HCT116 (cell line): ENCODE measurements around the gene IDS. TPM values are rescaled to one million over a fixed set of nuclear protein-coding genes. Genes with fewer than 3 reads are reported as not detected.

Experiments
- ATAC-seq: fragments of 200-7000 bp; cut with Tn5 transposase; 2 replicates; pipeline ENCODE4 v1.9.1; 2020; ENCODE audit warnings: mild to moderate bottlenecking, moderate library complexity
- BruUV-seq: library from RNA; stranded (reverse); fragments of 400-500 nt; replicated peaks from 2 replicates; lab custom pipeline; 2021; lab: Mats Ljungman, UMichigan
- CTCF ChIA-PET: fragments of 300-600 bp; sonication (Branson Sonifier 250); formaldehyde crosslinking; loops from one replicate; lab custom pipeline; 2021; ENCODE audit warnings: antibody characterized with exemption; lab: Charles Lee
- POLR2A ChIA-PET: fragments of 300-600, 350-600 bp; sonication (Branson Sonifier 250); formaldehyde crosslinking; loops from one replicate; lab custom pipeline; 2021; ENCODE audit warnings: antibody characterized with exemption; lab: Charles Lee
- RAD21 ChIA-PET, 2 experiments: fragments of 300-600 bp; sonication (Branson Sonifier 250); formaldehyde crosslinking; loops; one replicate each; lab custom pipeline; 2023; ENCODE audit warnings: low total read pairs in 2 of 2; ENCODE audit not compliant: uncharacterized antibody in 2 of 2, unreplicated experiment in 2 of 2, low non-redundant PET in 1 of 2; lab: Charles Lee
- DNase-seq: peaks from one replicate; pipeline ENCODE4 v3.0.0-alpha.2; 2010; ENCODE audit warnings: low read depth, low spot score
- H2AFZ ChIP-seq: fragments of 200-600 bp; shearing (Covaris generic), sonication (generic); 2 replicates; pipeline ENCODE4 v1.6.1; 2017; ENCODE audit warnings: low read depth, mixed run types, mixed read lengths, antibody characterized with exemption, low read length; ENCODE audit not compliant: poor library complexity, severe bottlenecking
- H3K27ac ChIP-seq: 2 replicates; pipeline ENCODE4 v1.5.1; 2012; ENCODE audit warnings: low read depth, low read length
- H3K27me3 ChIP-seq: fragments of 200-600 bp; sonication (generic); 2 replicates; pipeline ENCODE4 v1.6.1; 2016; ENCODE audit warnings: mixed run types, low read length, mixed read lengths; ENCODE audit not compliant: insufficient read depth
- H3K36me3 ChIP-seq, 2 experiments: fragments of 200-500 bp in 1 of 2; fragments of 200-600 bp in 1 of 2; sonication (Bioruptor generic) in 1 of 2; sonication (generic) in 1 of 2; 2 replicates each; pipeline versions ENCODE4 v1.5.1 to v1.6.1; 2014 to 2016; ENCODE audit warnings: low read length in 2 of 2, inconsistent platforms in 1 of 2, mixed read lengths in 1 of 2, mixed run types in 1 of 2; ENCODE audit not compliant: insufficient read depth in 2 of 2, control insufficient read depth in 1 of 2
- H3K4me1 ChIP-seq, 2 experiments: fragments of 200-600 bp in 1 of 2; sonication (generic) in 1 of 2; 2 replicates each; pipeline versions ENCODE4 v1.5.1 to v1.6.1; 2012 to 2017; ENCODE audit warnings: low read length in 2 of 2, inconsistent platforms in 1 of 2, mild to moderate bottlenecking in 1 of 2, mixed read lengths in 1 of 2, mixed run types in 1 of 2, moderate library complexity in 1 of 2; ENCODE audit not compliant: insufficient read depth in 2 of 2, control insufficient read depth in 1 of 2
- H3K4me2 ChIP-seq: fragments of 200-600 bp; sonication (generic); 2 replicates; pipeline ENCODE4 v1.6.1; 2017; ENCODE audit warnings: mixed run types, low read length, mixed read lengths
- H3K4me3 ChIP-seq, 2 experiments: fragments of 200-600 bp in 1 of 2; sonication (generic) in 1 of 2; replicated peaks in 1 of 2; 2 replicates each; pipeline ENCODE4 v1.5.1; 2011 to 2016; ENCODE audit warnings: low read length in 2 of 2, control low read depth in 1 of 2, low read depth in 1 of 2, mild to moderate bottlenecking in 1 of 2, mixed read lengths in 1 of 2, mixed run types in 1 of 2
- H3K79me2 ChIP-seq: fragments of 200-600 bp; sonication (generic); 2 replicates; pipeline ENCODE4 v1.6.1; 2017; ENCODE audit warnings: mild to moderate bottlenecking, mixed run types, low read length, moderate library complexity, mixed read lengths; ENCODE audit not compliant: insufficient read depth
- H3K9ac ChIP-seq: fragments of 200-600 bp; sonication (generic); 2 replicates; pipeline ENCODE4 v1.6.1; 2016; ENCODE audit warnings: low read length, mixed read lengths
- H3K9me2 ChIP-seq: fragments of 200-600 bp; sonication (generic), shearing (Covaris generic); 2 replicates; pipeline ENCODE4 v1.6.1; 2017; ENCODE audit warnings: mixed run types, mild to moderate bottlenecking, moderate library complexity; ENCODE audit not compliant: insufficient read depth
- H3K9me3 ChIP-seq, 2 experiments: fragments of 200-500 bp in 1 of 2; fragments of 200-600 bp in 1 of 2; sonication (Bioruptor generic) in 1 of 2; sonication (generic) in 1 of 2; 2 replicates each; pipeline ENCODE4 v1.6.1; 2014 to 2017; ENCODE audit warnings: low read length in 2 of 2, mixed read lengths in 2 of 2, inconsistent platforms in 1 of 2, low read depth in 1 of 2, mild to moderate bottlenecking in 1 of 2, mixed run types in 1 of 2, moderate library complexity in 1 of 2; ENCODE audit not compliant: control insufficient read depth in 1 of 2, insufficient read depth in 1 of 2
- H4K20me1 ChIP-seq: fragments of 200-600 bp; sonication (generic), shearing (Covaris generic); 2 replicates; pipeline ENCODE4 v1.6.1; 2017; ENCODE audit warnings: mixed run types, mild to moderate bottlenecking, moderate library complexity; ENCODE audit not compliant: insufficient read depth
- CEBPB ChIP-seq: IDR thresholded peaks from 2 replicates; pipeline ENCODE4 v1.6.1; 2012; ENCODE audit warnings: low read depth
- CTCF ChIP-seq, 3 experiments: fragments of 200-600 bp in 1 of 3; sonication (generic) in 1 of 3; IDR thresholded peaks in 2 of 3; conservative IDR thresholded peaks in 1 of 3; 2 replicates each; pipeline ENCODE4 v1.5.1; 2012 to 2017; ENCODE audit warnings: low read depth in 2 of 3, low read length in 2 of 3, antibody characterized with exemption in 1 of 3, borderline replicate concordance in 1 of 3, control low read depth in 1 of 3, mild to moderate bottlenecking in 1 of 3, mixed read lengths in 1 of 3, mixed run types in 1 of 3, moderate library complexity in 1 of 3; ENCODE audit not compliant: insufficient read depth in 1 of 3
- ELF1 ChIP-seq: IDR thresholded peaks from 2 replicates; pipeline ENCODE4 v1.6.1; 2012; ENCODE audit warnings: low read depth, borderline replicate concordance
- EZH2 ChIP-seq: fragments of 200-600 bp; sonication (generic); IDR thresholded peaks from 2 replicates; pipeline ENCODE4 v1.6.1; 2017; ENCODE audit warnings: antibody characterized with exemption, mixed run types
- EZH2phosphoT487 ChIP-seq: fragments of 200-600 bp; IDR thresholded peaks from 2 replicates; pipeline ENCODE4 v1.6.1; 2018; ENCODE audit warnings: antibody characterized with exemption, borderline replicate concordance
- FOSL1 ChIP-seq: IDR thresholded peaks from 2 replicates; pipeline ENCODE4 v1.6.1; 2012; ENCODE audit warnings: low read depth
- JUND ChIP-seq: IDR thresholded peaks from 2 replicates; pipeline ENCODE4 v1.6.1; 2012
- POLR2AphosphoS5 ChIP-seq: IDR thresholded peaks from 2 replicates; pipeline ENCODE4 v1.6.1; 2011; ENCODE audit warnings: mild to moderate bottlenecking, low read depth, low read length, moderate library complexity
- RAD21 ChIP-seq: IDR thresholded peaks from 2 replicates; pipeline ENCODE4 v1.6.1; 2012; ENCODE audit warnings: low read depth, mild to moderate bottlenecking
- SRF ChIP-seq: IDR thresholded peaks from 2 replicates; pipeline ENCODE4 v1.6.1; 2012; ENCODE audit warnings: low read depth
- ZFX ChIP-seq: fragments of 450-650 bp; IDR thresholded peaks from 2 replicates; pipeline ENCODE4 v1.6.1; 2017
- intact Hi-C: fragments of 100-400 bp; cut with micrococcal nuclease; formaldehyde crosslinking; loops from 2 replicates; pipeline ENCODE4 v1.10.0; 2022
- total RNA-seq: library from RNA; stranded (reverse); gene quantifications from one replicate; pipeline ENCODE4 v1.2.1, GENCODE V29; 2021; ENCODE audit not compliant: unreplicated experiment
- TF ChIP-seq, protein P1 (sequence below): IDR thresholded peaks from 2 replicates; pipeline ENCODE4 v1.6.1; 2012; ENCODE audit warnings: low read depth
- TF ChIP-seq, protein P2 (sequence below): IDR thresholded peaks from 2 replicates; pipeline ENCODE4 v1.6.1; 2012

The IDS gene
- total RNA-seq, 1 experiment from 2014 or later: 42.0 TPM

GRCh38 chrX:149512225-149512885, 7.2 kb upstream of the IDS start:
- DNase-seq: no peak
- Histone ChIP-seq H3K9me3 (no peaks in the 10 kb centered on the region), H3K9ac (no peak overlapping the region), H3K27me3 (no peaks in the 10 kb centered on the region), H4K20me1 (no peaks in the 10 kb centered on the region), H3K4me2 (peak overlapping the region; percentile 63), H3K9me2 (no peaks in the 10 kb centered on the region), H3K4me3 (no peak overlapping the region), H3K79me2 (no peaks in the 10 kb centered on the region), H3K36me3 (no peaks in the 10 kb centered on the region), H3K4me1 (peaks cover 11 to 29% of the 10 kb centered on the region in 2 experiments), H2AFZ (no peak overlapping the region), H3K27ac (no peak overlapping the region)
- POLR2A ChIA-PET: no interaction called here
- RAD21 ChIA-PET: no interaction called here
- peak; percentile 81 for ATAC-seq
- no peak for TF ChIP-seq FOSL1
- peak; percentile 45 for TF ChIP-seq RAD21
- peak; percentile 47 to 56 (median 54); a peak in 5 of 6 replicates for TF ChIP-seq CTCF (IDR thresholded peaks at IDR 0.05 in 2 of 3, conservative IDR thresholded peaks at IDR 0.05 in 1 of 3; ENCODE audit: borderline replicate concordance in 1 of 3, insufficient read depth in 1 of 3, low read depth in 2 of 3, low read length in 2 of 3)
- intact Hi-C loops: loop anchor here (1.0 kb wide), 1 partner anchor 450 kb away; no protein-coding TSS in a partner anchor
- CTCF ChIA-PET: interaction anchor here (0.7 to 2.1 kb wide), 8 partner anchors 8 to 467 kb away, joined by 3 to 14 read pairs (median 4); no protein-coding TSS in a partner anchor
- no TSS peak for BruUV-seq

GRCh38 chrX:149511081-149511480, 6.0 kb upstream of the IDS start:
- Histone ChIP-seq H3K36me3 (no peaks in the 10 kb centered on the region), H3K79me2 (no peaks in the 10 kb centered on the region), H3K4me2 (peak overlapping the region; percentile 63), H3K27me3 (no peaks in the 10 kb centered on the region), H3K9me2 (no peaks in the 10 kb centered on the region), H4K20me1 (no peaks in the 10 kb centered on the region), H3K27ac (no peak overlapping the region), H3K9me3 (no peaks in the 10 kb centered on the region), H2AFZ (peak overlapping the region; percentile 92), H3K4me3 (peak overlapping the region in 1 of 2 experiments; percentile 32; a peak in 1 of 4 replicates), H3K4me1 (peaks cover 11 to 29% of the 10 kb centered on the region in 2 experiments), H3K9ac (no peak overlapping the region)
- peak; percentile 80 for ATAC-seq
- ChIA-PET CTCF (interaction anchor here (1.2 to 2.1 kb wide), 5 partner anchors 15 to 452 kb away, joined by 4 to 14 read pairs (median 5); no protein-coding TSS in a partner anchor), RAD21 (no interaction called here), POLR2A (no interaction called here)
- DNase-seq: peak; percentile 71
- BruUV-seq: no TSS peak
- intact Hi-C loops: no loop called here
- TF ChIP-seq SRF: no peak
- TF ChIP-seq POLR2AphosphoS5: no peak
- TF ChIP-seq, protein P1, sequence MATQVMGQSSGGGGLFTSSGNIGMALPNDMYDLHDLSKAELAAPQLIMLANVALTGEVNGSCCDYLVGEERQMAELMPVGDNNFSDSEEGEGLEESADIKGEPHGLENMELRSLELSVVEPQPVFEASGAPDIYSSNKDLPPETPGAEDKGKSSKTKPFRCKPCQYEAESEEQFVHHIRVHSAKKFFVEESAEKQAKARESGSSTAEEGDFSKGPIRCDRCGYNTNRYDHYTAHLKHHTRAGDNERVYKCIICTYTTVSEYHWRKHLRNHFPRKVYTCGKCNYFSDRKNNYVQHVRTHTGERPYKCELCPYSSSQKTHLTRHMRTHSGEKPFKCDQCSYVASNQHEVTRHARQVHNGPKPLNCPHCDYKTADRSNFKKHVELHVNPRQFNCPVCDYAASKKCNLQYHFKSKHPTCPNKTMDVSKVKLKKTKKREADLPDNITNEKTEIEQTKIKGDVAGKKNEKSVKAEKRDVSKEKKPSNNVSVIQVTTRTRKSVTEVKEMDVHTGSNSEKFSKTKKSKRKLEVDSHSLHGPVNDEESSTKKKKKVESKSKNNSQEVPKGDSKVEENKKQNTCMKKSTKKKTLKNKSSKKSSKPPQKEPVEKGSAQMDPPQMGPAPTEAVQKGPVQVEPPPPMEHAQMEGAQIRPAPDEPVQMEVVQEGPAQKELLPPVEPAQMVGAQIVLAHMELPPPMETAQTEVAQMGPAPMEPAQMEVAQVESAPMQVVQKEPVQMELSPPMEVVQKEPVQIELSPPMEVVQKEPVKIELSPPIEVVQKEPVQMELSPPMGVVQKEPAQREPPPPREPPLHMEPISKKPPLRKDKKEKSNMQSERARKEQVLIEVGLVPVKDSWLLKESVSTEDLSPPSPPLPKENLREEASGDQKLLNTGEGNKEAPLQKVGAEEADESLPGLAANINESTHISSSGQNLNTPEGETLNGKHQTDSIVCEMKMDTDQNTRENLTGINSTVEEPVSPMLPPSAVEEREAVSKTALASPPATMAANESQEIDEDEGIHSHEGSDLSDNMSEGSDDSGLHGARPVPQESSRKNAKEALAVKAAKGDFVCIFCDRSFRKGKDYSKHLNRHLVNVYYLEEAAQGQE: no peak
- TF ChIP-seq EZH2: no peak
- no peak for TF ChIP-seq ELF1
- peak; percentile 60 for TF ChIP-seq FOSL1
- TF ChIP-seq, protein P2, sequence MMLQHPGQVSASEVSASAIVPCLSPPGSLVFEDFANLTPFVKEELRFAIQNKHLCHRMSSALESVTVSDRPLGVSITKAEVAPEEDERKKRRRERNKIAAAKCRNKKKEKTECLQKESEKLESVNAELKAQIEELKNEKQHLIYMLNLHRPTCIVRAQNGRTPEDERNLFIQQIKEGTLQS: no peak
- TF ChIP-seq ZFX: no peak
- no peak for TF ChIP-seq EZH2phosphoT487
- TF ChIP-seq CEBPB: no peak
- TF ChIP-seq JUND: peak; percentile 77
